Effector CD4-positive, alpha-beta T cell (primary cell): ENCODE measurements around the gene KRT86.
"Not testable (repeated sequence)": the region's sequence is repeated elsewhere in the genome, so short reads cannot be mapped to it uniquely, and the experiment has no call there.

Source experiments
- DNase-seq: peaks from one replicate; pipeline ENCODE4 v3.0.0-alpha.2; 2020

The KRT86 gene

DNA sequence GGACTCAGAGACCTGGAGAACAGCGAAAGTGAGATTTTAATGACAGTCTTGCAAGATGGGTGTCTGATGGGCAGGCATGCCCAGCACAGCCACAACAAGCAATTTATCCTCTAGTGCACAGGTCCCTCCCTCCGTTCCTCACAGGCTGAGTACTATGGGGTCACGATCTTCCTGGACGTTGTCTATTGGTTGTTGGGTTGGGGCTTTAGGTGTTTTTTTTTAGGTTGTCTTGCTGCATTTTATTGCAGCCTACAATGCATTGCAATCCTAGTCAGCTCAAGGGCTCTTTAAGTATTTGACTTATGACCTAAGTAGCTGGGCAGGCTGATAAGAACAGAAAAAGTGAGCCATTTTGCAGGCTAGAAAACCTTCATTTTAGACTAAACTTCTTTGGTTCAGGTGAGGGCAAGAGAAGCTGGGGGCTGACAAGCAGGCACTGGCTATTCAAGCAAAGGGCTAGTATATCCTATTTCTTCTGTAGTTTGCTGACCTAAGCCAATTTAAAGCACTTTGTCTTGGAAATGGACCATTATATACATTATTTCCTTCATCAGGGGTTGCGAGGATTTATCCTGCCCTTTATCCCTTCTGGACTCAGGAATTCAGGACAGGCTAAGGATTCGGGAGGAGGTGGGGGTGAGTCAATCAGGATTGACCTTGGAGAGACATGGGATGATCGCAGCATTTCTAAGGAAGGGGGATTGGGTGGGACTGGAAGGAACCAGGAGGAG is 35.4 kb upstream of the KRT86 start:
- DNase-seq, result no peak

DNA sequence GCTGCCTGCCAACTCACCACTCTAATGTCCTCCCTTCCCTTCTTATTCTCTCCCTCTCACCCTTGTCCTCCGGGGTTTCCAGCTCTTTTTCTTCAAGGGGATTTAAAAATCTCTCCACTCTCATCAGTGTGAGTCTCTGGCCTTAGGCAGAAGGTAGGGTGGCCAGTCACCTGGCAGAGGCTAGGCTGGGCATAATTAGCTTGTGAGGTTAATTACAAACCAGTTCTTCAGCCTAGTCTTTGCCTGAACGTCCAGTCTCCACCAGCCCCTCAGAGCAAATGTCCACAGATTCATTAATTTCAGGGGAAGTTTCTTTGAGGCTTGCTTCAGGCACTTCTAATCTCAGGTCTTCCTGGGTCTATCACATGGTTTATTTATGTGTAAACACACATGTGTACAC is 34.7 kb upstream of the KRT86 start:
- no peak for DNase-seq

DNA sequence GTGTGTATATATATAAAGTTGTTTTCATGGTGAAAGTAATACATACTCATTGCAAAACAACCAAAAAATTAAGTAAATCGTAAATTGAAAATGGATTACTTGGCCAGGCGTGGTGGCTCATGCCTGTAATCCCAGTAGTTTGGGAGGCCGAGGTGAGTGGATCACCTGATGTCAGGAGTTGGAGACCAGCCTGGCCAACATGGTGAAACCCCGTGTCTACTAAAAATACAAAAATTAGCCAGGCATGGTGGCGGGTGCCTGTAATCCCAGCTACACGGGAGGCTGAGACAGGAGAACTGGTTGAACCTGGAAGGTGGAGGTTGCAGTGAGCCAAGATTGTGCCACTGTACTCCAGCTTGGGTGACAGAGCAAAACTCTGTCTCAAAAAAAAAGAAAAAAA is 34.2 kb upstream of the KRT86 start:
- DNase-seq, result not testable (repeated sequence)

DNA sequence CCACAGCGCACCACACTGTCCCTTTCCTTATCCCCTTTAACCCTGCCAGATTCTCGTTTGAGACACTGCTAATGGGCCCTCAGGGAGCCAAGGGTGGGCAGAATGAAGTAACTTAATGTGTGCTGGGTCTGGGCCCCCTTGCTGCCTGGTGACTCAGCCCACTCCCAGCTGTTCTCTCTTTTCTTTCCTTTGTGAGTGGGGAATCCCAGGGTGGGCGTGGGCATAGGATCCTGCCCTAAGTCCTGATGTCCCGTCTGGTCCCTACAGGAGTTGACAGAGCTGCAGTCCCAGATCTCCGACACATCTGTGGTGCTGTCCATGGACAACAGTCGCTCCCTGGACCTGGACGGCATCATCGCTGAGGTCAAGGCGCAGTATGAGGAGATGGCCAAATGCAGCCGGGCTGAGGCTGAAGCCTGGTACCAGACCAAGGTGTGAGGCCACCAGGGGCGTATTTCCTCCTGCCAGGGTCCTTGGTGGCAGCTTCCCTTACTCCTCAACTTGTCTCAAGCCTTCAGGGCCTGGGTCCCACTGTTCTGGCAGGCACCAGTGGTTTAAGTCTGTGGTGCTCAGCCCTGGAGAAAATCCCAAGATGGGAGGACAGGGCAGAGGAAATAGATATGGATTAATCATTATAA is 33.1 kb upstream of the KRT86 start:
- DNase-seq, result no peak

DNA sequence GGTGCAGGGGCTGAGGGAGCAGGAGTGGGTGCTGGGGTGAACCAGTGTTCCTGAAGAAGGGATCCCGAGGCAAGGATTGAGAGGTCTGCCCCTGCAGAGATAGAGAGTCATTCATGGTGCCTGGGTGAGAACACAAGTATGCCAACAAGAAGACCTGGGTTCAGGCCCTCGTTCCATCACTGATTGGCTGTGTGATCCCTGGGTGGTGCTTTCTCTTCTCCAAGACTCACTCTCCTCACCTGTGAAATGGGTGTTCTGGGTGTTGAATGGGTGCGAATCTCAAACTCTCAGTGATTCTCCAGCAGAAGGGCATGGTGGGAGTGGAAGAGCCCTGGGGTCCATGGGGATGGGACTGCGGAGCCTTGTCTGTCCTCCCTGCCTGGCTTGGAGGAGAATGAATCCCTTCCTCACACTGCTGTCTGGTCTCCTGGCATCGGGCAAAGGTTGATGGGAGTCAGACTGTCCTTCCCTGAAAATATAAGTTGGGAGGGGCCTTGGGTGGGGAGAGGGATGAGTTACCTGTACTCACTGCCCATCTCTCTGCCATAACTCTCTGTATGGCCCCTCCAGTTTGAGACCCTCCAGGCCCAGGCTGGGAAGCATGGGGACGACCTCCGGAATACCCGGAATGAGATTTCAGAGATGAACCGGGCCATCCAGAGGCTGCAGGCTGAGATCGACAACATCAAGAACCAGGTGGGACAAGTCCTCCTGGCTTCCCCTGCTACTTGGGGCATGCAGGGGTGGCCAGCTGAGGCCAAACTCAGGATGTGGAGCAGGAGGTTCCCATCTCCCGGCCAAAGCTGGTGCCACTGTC is 31.8 kb upstream of the KRT86 start:
- no peak for DNase-seq

DNA sequence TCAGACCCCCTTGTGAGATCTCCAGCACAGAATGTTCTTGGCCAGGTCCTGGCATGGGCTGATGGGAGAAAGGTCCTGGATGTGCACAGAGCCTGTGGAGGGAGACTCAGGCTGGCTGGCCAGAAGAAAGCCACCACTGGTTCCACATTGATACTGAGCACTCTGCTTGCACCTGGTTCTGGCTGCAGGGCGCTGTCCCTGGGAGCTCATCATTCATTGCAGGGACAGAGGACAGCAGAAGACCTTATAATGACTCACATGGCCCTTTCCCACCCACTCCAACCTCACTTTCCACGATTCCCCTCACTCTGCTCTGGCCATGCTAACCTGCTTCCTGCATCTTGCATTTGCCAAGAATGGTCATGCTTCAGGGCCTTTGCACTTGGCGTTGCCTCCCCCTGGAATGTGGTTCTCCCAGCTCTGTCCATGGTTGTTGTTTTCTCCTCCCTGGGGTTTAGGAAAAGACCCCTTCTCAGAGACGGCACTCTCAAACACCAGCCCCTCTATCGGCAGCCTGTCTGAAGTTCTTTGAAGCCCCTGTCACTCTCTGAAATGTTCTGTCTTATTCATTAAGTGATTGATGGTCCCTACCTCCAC is 31.1 kb upstream of the KRT86 start:
- no peak for DNase-seq

DNA sequence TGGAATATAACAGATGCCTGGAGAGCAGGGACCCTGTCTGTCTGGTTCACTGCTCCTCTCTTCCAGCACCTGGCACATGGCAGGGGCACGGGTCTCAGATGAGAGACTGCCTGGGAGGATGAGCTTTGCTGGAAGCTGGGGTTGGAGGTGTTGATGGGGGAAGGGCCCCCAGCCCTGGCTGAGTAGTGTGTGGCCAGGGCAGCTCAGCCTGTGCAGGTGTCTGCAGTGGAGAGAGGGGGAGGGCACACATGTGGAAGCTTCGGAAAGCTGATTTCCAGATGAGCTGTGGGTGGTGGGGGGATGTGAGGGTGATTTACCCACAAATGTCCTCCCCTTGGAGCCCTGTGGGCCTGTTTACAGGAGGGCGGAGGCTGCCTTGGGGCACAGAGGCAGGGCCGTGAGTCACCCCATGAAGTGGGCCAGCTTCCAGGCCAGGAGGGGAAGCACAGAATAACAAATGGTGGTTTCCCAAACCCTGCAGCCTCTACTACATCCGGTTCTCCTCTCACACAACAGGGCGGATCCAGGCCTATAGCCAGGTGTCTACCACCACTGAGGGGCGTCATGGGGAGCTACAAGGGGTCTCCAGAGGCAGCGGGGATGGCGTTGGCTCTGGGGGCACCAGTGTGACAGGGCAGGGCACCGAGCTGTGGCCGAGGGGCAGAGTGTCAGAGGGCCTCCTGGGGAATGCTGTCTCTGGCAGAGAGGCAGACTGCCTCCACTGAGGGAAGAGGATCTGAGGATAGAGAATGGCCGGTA is 30.4 kb upstream of the KRT86 start:
- no peak for DNase-seq

DNA sequence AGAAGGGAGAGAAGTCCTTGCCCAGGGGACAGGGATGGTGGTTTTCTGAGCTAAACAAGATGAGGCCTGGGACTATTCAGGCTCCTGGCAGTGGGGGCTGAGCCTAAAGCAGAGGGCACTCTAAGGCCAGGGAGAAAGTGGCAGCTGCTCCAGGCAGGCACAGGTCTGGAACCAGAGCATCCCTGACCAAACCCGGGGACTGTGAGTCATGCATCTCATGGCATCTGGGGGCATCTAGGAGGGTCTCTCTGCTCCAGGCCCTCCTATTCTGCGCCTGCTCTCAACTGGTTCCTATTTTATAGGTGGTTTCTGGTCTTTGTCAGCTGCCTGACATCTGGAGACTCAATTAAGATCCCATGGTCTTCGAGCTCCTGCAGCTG is 29.8 kb upstream of the KRT86 start:
- DNase-seq, result no peak

DNA sequence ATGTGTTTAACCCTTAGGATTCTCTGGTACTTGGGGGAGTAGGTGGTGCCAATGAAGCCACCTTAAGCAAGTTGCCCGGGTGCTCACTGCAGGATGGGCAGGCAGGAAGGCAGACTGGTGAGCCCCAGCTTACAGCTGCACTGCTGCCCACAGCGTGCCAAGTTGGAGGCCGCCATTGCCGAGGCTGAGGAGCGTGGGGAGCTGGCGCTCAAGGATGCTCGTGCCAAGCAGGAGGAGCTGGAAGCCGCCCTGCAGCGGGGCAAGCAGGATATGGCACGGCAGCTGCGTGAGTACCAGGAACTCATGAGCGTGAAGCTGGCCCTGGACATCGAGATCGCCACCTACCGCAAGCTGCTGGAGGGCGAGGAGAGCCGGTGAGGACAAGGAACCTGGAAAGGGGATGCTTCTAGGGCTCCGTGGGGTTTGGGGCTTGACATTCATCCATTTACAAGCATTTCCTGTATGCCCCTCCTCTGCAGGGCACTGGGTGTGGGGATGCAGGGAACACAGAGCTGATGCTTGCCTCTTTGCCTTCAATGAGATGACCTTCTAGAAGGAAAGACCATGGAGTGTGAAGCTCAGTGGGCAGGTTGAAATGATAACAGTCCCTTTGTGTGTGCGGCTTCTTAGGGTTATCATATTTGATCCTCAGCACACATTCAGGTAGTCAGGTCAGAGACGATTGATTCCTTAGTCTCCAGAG is 29.0 kb upstream of the KRT86 start:
- DNase-seq, result no peak

DNA sequence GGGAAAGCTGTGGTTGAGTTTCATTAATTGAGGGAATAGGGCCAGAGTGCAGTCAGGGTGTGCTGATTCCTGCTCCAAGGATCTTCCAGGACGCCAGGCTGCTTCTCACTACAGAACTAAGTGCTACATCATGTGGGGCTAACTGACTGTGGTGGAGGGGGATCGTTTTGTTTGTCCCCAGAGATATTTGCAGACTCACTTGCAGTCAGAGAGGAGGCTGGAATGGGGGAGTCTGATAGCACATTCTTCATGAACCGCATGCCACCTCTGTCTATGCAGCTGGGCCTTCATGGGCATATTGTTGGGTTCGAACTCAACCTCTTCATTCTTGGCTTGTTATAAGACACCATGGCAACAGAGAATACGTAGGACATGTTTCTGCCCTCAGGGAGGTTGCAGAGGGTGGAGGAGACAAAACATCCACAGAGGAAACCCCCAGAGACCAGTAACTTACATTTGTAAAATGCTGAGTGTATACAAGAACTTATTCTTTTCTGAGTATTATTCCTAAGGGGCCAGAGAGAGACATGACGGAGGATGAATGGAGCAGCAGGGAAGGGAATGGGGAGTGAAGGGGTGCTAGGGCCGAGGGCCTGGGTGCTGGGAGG is 28.4 kb upstream of the KRT86 start:
- no peak for DNase-seq

DNA sequence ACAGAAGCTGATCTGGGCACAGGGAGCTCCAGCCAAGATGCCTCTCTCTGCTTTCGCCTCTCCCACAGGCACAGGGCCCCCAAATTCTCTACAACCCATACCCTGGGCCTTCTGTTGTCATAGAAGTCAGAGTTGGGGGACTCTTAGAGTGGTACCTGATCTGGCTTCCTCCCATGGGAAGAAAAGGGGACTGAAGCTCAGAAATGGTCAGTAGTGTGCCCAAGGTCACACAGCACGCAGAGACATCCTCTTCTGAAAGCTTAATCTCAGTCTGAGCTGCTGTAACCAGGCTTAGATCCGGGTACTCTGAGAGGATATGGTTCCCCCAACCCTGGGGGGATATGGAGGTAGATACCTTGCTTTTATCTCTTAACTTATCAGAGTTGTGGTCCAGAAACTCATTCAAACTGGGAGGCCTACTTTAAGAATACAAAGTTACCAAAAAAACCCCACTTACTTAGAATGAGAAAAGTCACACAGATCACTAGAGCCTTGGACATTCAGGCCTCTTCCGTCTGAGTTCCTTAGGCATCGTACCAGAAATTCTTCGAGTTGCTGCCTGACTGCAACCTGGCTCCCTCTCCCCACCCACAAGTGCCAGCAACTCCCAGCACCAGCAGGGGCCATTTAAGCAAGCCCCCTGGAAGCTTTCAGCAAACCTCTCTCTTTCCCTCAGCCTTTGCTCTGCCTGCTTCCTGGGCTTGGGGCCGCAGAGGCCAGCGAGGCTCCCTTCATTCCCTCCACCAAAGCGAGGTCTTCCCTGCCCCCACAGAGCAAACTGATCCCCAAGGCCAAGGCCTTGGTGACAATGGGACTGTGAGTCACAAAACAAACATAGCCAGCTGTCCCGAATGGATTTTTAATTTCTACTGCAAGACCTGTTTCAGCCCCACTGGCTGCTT is 27.5 kb upstream of the KRT86 start:
- DNase-seq, result no peak

DNA sequence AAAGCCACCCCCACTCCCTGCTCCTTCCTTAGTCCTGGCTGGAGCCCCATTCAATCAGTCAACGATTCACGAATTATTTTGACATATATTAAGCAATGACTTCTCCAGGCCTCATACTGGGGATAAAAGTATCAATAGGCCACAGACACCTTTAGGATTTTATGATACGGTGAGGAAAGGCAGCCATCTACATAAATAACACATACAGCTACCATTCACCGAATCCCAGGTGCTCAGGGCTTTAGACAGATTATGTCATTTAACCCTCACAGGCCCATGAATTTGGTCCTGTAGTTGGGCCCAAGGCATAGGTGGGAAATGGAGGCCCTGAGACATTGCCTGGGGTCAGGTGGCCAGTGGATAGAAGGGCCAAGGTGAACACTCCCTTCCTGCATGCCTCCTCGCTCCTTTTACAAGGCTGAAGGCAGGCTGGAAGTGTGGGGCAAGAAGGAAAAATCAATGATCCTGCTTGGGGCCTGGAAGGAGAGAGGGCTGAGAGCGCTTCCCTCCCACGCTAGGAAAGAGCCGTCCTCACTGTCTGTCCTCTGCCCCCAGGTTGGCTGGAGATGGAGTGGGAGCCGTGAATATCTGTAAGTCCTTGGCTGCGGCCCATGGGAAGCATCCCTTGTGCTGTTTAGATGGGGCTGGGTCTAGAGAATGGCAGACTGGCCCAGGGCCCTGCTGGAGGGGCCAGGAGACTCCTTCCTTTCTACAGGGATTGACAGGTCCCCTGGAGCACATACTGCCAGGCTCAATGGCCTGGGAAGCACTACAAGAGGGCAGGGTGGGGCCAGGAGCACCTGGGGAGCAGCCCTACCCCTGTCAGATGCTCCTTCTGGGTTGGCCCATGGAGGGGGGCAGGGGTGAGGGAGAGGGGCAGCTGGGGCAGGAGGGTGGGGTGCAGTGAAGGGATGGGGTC is 26.6 kb upstream of the KRT86 start:
- no peak for DNase-seq

DNA sequence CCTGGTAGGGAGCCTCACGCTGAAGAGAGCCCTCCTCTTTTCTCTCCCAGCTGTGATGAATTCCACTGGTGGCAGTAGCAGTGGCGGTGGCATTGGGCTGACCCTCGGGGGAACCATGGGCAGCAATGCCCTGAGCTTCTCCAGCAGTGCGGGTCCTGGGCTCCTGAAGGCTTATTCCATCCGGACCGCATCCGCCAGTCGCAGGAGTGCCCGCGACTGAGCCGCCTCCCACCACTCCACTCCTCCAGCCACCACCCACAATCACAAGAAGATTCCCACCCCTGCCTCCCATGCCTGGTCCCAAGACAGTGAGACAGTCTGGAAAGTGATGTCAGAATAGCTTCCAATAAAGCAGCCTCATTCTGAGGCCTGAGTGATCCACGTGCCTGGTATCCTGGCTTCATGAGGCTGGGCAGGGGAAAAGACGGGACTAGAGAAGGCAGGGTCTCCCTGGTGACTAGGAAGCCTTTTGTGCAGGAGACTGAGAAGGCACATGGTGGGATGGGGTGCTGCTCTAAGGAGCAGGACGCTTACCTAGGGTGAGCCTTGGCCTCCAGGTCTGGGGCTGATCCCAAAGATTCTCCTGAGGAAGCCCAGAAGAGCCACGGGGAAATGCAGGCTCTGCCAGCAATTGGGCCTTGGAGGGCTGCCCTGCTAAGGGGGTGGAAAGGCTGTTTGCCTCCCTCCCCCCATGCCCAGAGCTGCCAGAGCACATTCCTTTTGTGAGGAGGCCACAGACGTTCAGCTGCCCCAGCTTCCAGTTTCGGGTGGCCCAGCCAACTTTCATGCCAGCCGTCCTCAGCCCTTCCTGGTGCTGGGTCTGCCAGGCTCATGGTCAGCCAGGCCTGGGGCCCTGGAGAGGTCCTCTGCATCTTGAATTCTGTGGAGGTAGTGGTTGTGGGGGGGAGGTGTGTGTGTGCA is 25.6 kb upstream of the KRT86 start:
- no peak for DNase-seq

DNA sequence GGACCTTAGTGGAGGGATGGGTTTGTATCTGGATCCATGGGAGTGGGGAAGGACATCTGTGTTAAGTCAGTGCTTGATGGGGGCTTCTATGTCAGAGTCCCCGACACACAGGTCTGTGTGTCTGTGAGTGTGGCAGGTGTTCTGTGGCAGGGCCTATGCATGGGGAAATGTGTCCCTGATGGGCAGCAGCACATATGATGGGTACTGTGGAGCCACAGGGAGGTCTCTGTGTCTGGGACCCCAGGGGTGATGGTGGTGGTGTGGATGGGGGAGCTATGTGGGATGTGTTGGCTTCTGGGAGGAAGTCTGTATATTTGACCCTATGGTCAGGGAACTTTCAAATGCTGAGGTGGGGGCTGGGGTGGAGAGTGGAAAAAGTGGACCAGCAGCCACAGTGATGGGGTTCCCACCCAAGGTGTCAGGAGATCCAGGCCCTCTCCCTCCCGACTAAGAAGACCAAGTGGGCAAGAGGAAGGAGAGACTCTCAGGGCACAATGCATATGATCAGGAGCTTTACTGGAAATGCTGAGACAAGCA is 24.9 kb upstream of the KRT86 start:
- DNase-seq, result no peak

DNA sequence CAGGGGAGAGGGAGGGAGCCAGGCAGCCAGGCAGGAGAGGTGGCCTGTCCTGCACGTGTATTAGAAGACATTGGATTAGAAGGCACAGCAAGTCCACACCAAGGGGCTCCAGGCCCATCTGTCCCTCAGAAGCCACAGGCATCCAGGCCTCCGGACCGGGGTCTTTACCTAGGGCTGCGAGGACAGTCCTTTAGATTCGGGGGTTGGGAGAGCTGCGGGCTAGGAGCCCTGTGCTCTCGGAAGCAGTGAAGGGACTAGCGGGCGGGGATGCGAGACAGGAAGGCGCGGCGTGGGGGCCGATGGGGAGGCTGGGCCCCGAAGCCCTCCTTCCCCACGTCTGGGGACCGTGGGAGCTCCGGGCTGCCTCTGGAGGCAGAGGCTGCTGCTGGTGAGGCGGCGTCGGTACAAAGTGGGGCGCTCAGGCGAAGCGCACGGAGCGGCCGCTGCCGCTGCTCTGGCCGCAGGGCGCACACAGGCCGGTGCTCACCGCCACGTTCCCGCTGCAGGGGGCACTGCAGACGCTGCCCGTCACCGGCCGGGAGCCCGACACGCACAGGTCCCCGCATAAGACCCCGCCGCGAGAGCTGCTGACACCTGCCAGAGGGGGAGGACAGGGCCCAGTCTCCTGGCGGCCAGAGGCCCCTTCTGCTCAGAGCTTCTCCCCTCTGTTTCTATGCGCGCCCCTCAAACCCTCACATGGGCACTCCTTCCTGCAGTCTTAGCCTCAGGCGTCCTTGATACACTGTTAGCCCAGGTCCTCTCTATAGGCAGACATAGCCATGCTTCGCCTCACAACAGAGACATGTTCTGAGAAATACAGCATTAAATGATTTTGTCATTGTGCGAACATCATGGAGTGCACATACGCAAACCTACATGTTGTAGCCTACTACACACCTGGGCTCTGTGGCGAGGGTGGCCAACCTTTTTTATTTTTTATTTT is 24.1 kb upstream of the KRT86 start:
- DNase-seq, result no peak

DNA sequence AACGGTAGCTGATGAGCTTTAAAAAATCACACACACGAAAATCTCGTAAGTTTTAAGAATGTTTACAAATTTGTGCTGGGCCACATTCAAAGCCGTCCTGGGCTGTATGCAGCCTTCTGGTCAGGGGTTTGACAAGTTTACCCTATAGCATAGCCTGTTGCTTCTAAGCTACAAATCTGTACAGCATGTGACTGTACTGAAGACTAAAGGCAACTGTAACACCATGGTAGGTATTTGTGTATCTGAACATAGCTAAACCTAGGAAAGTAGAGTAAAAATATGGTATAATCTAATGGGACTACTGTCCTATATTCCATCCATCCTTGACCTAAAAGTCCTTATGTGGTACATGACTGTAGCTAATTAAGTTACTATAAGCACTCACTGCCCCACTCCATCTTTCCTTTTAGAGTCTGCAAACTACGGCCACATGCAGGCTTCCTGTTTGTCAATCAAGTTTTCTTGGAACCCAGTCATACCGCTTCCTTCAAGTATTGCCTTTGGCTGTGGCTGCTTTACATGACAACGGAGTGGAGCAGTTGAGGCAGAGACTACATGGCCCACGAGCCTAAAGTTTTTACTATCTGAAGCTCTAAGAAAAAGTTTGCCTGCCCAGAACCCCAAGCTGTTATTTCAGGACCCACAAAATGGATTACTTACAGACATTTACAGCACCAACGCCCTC is 22.9 kb upstream of the KRT86 start:
- no peak for DNase-seq
